K562 (cell line): ENCODE measurements around the gene PRR7.

ENCODE experiments used
- ATF4 ChIP-seq: fragments of 450-650 bp; formaldehyde crosslinking; IDR thresholded peaks from 2 replicates; pipeline ENCODE4 v1.4.0; 2022; ENCODE audit warnings: mild to moderate bottlenecking, moderate library complexity
- EZH2 ChIP-seq: IDR thresholded peaks from 2 replicates; pipeline ENCODE4 v1.6.1; 2012; ENCODE audit warnings: low read depth, mild to moderate bottlenecking, inconsistent platforms, low read length, borderline replicate concordance
- POLR2A ChIP-seq: fragments of 450-650 bp; conservative IDR thresholded peaks from 2 replicates; pipeline ENCODE4 v1.6.1; 2016
- SIN3B ChIP-seq: fragments of 450-650 bp; IDR thresholded peaks from 2 replicates; pipeline ENCODE4 v1.6.1; 2017; ENCODE audit warnings: low read depth, mild to moderate bottlenecking, moderate library complexity
- SIRT6 ChIP-seq: IDR thresholded peaks from one replicate; pipeline ENCODE4 v1.6.1; 2012; ENCODE audit warnings: low read depth, mild to moderate bottlenecking, control low read depth, inconsistent platforms, low read length, moderate library complexity
- TRIM28 ChIP-seq: fragments of 450-650 bp; IDR thresholded peaks from 2 replicates; pipeline ENCODE4 v1.6.1; 2017
- ZBTB33 ChIP-seq: sonication (generic); formaldehyde crosslinking; IDR thresholded peaks from 2 replicates; pipeline ENCODE4 v1.8.1; 2023; ENCODE audit warnings: mild to moderate bottlenecking, missing genetic modification reagents
- ZBTB8A ChIP-seq: fragments of 450-650 bp; IDR thresholded peaks from 2 replicates; pipeline ENCODE4 v1.6.1; 2018; ENCODE audit warnings: mild to moderate bottlenecking, moderate library complexity; ENCODE audit not compliant: partially characterized antibody
- ZC3H8 ChIP-seq: fragments of 450-650 bp; IDR thresholded peaks from 2 replicates; pipeline ENCODE4 v1.6.1; 2017
- ZNF274 ChIP-seq: IDR thresholded peaks from 2 replicates; pipeline ENCODE4 v1.6.1; 2011; ENCODE audit warnings: low read depth, mild to moderate bottlenecking, low read length, moderate library complexity, borderline replicate concordance
- ZNF589 ChIP-seq: fragments of 200-800 bp; sonication (Bioruptor generic); IDR thresholded peaks from 2 replicates; pipeline ENCODE4 v1.6.1; 2016; ENCODE audit warnings: low read depth, missing genetic modification characterization, missing compliant biosample characterization

- TF ChIP-seq SIN3B (no peak), EZH2 (no peak), TRIM28 (no peak), SIRT6 (no peak), ZNF589 (no peak), ATF4 (CRISPR knock-in tag) (no peak), ZBTB33 (no peak), ZC3H8 (no peak), ZBTB8A (no peak), ZNF274 (no peak), POLR2A (no peak)
Measured at GRCh38 chr5:177468685-177469628, 22.3 kb downstream of the PRR7 start.
